NCI-H446 treated with DMSO at 0.1 percent for 48 hours (cell line): ENCODE measurements around the gene CBL.

Experiments
- DNase-seq: peaks from one replicate; lab custom pipeline; 2025; lab: John Stamatoyannopoulos, UW

The CBL gene

GRCh38 chr11:119347242-119347641 is 141.1 kb downstream of the CBL start:
- DNase-seq, result no peak

- no peak for DNase-seq
Observed at GRCh38 chr11:119347940-119348605, 141.9 kb downstream of the CBL start.

GRCh38 chr11:119350302-119350701 is 144.2 kb downstream of the CBL start:
- no peak for DNase-seq

- no peak for DNase-seq
Observed at GRCh38 chr11:119351232-119351631, 145.1 kb downstream of the CBL start.

GRCh38 chr11:119352857-119353260 is 146.7 kb downstream of the CBL start:
- peak; percentile 48 for DNase-seq

- no peak for DNase-seq
Observed at GRCh38 chr11:119355091-119355843, 149.1 kb downstream of the CBL start.

- no peak for DNase-seq
Observed at GRCh38 chr11:119356349-119357031, 150.4 kb downstream of the CBL start.

- no peak for DNase-seq
Observed at GRCh38 chr11:119357074-119357473, 150.9 kb downstream of the CBL start.
